HepG2 (cell line): ENCODE data around the gene MASP2. TPM values are rescaled to one million over a fixed set of nuclear protein-coding genes. Genes with fewer than 3 reads are reported as not detected.
"Not testable (repeated sequence)": the region's sequence is repeated elsewhere in the genome, so short reads cannot be mapped to it uniquely, and the experiment has no call there.

Experiments used
- ATAC-seq: fragments of 200-7000 bp; cut with Tn5 transposase; 3 replicates; pipeline ENCODE4 v1.9.1; 2020; ENCODE audit warnings: mild to moderate bottlenecking, moderate library complexity
- BruUV-seq: library from RNA; stranded (reverse); fragments of 400-500 nt; replicated peaks from 2 replicates; lab custom pipeline; 2021; lab: Mats Ljungman, UMichigan
- CTCF ChIA-PET: fragments of 300-600 bp; formaldehyde crosslinking; extraction: SDS; loops from one replicate; lab custom pipeline; 2021; ENCODE audit warnings: low total read pairs, inconsistent platforms, low intra/inter-chr PET ratio; lab: Yijun Ruan, JAX
- POLR2A ChIA-PET: fragments of 350-600 bp; sonication (Branson Sonifier 250); formaldehyde crosslinking; loops from one replicate; lab custom pipeline; 2020; ENCODE audit warnings: antibody characterized with exemption, inconsistent platforms; lab: Yijun Ruan, JAX
- DNase-seq: peaks from one replicate; pipeline ENCODE4 v3.0.0-alpha.2; 2015; ENCODE audit warnings: low spot score
- FAIRE-seq: peaks from 3 replicates; lab custom pipeline; 2011; peaks lifted over from hg19 to GRCh38; lab: Jason Lieb, UNC
- H2AFZ ChIP-seq: one replicate; pipeline ENCODE4 v1.6.1; 2011; ENCODE audit warnings: low read length, inconsistent platforms
- H3K27ac ChIP-seq: fragments of 300-600 bp; 3 replicates; pipeline ENCODE4 v1.8.0; 2011; ENCODE audit warnings: mixed run types, mild to moderate bottlenecking, mixed read lengths, low read length, inconsistent platforms; ENCODE audit not compliant: insufficient read depth; ENCODE audit errors: extremely low read length
- H3K27me3 ChIP-seq, 2 experiments: fragments of 200-600 bp in 1 of 2; 2 replicates in 1 of 2; 3 replicates in 1 of 2; pipeline versions ENCODE4 v1.6.0 to v1.8.0; 2011; ENCODE audit warnings: low read length in 2 of 2, mild to moderate bottlenecking in 2 of 2, moderate library complexity in 2 of 2, inconsistent platforms in 1 of 2; ENCODE audit not compliant: insufficient read depth in 2 of 2, control insufficient read depth in 1 of 2
- H3K36me3 ChIP-seq, 2 experiments: fragments of 200-600 bp in 1 of 2; replicated peaks in 1 of 2; 2 replicates in 1 of 2; 3 replicates in 1 of 2; pipeline versions ENCODE4 v1.5.1 to v1.8.0; 2011; ENCODE audit warnings: low read length in 2 of 2, inconsistent platforms in 1 of 2; ENCODE audit not compliant: insufficient read depth in 2 of 2, control insufficient read depth in 1 of 2
- H3K4me1 ChIP-seq: 2 replicates; pipeline ENCODE4 v1.5.1; 2012; ENCODE audit warnings: low read length, inconsistent platforms; ENCODE audit not compliant: insufficient read depth
- H3K4me2 ChIP-seq: 2 replicates; pipeline ENCODE4 v1.6.0; 2011; ENCODE audit warnings: low read depth, low read length, inconsistent platforms
- H3K4me3 ChIP-seq, 3 experiments: fragments of 200-600 bp in 1 of 3; sonication (generic), shearing (Covaris generic) in 1 of 3; replicated peaks in 1 of 3; 2 replicates each; pipeline ENCODE4 v1.5.1; 2011 to 2016; ENCODE audit warnings: low read length in 3 of 3, inconsistent platforms in 2 of 3, low read depth in 2 of 3, mild to moderate bottlenecking in 2 of 3, control low read depth in 1 of 3, mixed read lengths in 1 of 3; ENCODE audit not compliant: insufficient read depth in 1 of 3
- H3K79me2 ChIP-seq: one replicate; pipeline ENCODE4 v1.6.1; 2011; ENCODE audit warnings: low read length, inconsistent platforms; ENCODE audit not compliant: insufficient read depth
- H3K9ac ChIP-seq: 2 replicates; pipeline ENCODE4 v1.6.0; 2011; ENCODE audit warnings: mild to moderate bottlenecking, low read depth, low read length, inconsistent platforms; ENCODE audit not compliant: insufficient read depth
- H3K9me3 ChIP-seq: 2 replicates; pipeline ENCODE4 v1.5.1; 2012; ENCODE audit warnings: mild to moderate bottlenecking, low read length
- H4K20me1 ChIP-seq: 2 replicates; pipeline ENCODE4 v1.6.0; 2011; ENCODE audit warnings: inconsistent platforms, mild to moderate bottlenecking, low read length, moderate library complexity; ENCODE audit not compliant: insufficient read depth
- FOXM1 ChIP-seq: sonication (generic); formaldehyde crosslinking; IDR thresholded peaks from 2 replicates; pipeline ENCODE4 v1.5.0; 2020; ENCODE audit warnings: missing genetic modification reagents
- MTF1 ChIP-seq: sonication (generic); formaldehyde crosslinking; IDR thresholded peaks from 2 replicates; pipeline ENCODE4 v1.5.0; 2020; ENCODE audit warnings: missing genetic modification reagents
- NFYC ChIP-seq: IDR thresholded peaks from 2 replicates; pipeline ENCODE4 v1.6.1; 2016; ENCODE audit warnings: missing genetic modification reagents, missing compliant biosample characterization
- SNAI1 ChIP-seq: sonication (generic); formaldehyde crosslinking; IDR thresholded peaks from 2 replicates; pipeline ENCODE4 v1.5.0; 2020; ENCODE audit warnings: mild to moderate bottlenecking, missing genetic modification reagents, borderline replicate concordance
- XBP1 ChIP-seq: sonication (generic); formaldehyde crosslinking; IDR thresholded peaks from 2 replicates; pipeline ENCODE4 v1.5.0; 2020; ENCODE audit warnings: missing genetic modification reagents
- ZNF10 ChIP-seq: sonication (generic); formaldehyde crosslinking; IDR thresholded peaks from 2 replicates; pipeline ENCODE4 v1.4.0; 2020; ENCODE audit warnings: mild to moderate bottlenecking, low read depth, missing genetic modification reagents, borderline replicate concordance
- ZNF569 ChIP-seq: sonication (generic); formaldehyde crosslinking; IDR thresholded peaks from 2 replicates; pipeline ENCODE4 v1.5.0; 2020; ENCODE audit warnings: mild to moderate bottlenecking, missing genetic modification reagents, moderate library complexity, borderline replicate concordance
- ZNF792 ChIP-seq: IDR thresholded peaks from 2 replicates; pipeline ENCODE4 v1.6.1; 2016
- WGBS: methylation state at CpG from one replicate; pipeline ENCODE4 v1.1.6; 2017; ENCODE audit warnings: low lambda C conversion rate; 5-methylcytosine and 5-hydroxymethylcytosine counted together
- in situ Hi-C: cut with HindIII; loops from 2 replicates; pipeline ENCODE4 v1.10.0; 2017; ENCODE audit warnings: low pct_unique_long_range_greater_than_20kb; ENCODE audit not compliant: extremely low pct_ligation_motif_present
- intact Hi-C: fragments of 100-400 bp; cut with micrococcal nuclease; formaldehyde crosslinking; loops from one replicate; pipeline ENCODE4 v1.10.0; 2022; ENCODE audit not compliant: unreplicated experiment
- polyA plus RNA-seq, 8 experiments: library from polyadenylated mRNA; depleted of rRNA in 3 of 8; stranded (reverse) in 7 of 8; unstranded in 1 of 8; fragments of >200 nt; fragmentation: Illumina TruSeq in 4 of 8; extraction: Trizol in 4 of 8; gene quantifications; 2 replicates each; pipeline versions ENCODE4 v1.2.1 to v1.2.3, GENCODE V29; 2011 to 2016; ENCODE audit warnings: low read depth in 4 of 8, missing spikeins in 1 of 8, mixed read lengths in 1 of 8; ENCODE audit not compliant: insufficient read depth in 1 of 8
- total RNA-seq, 5 experiments: library from RNA; depleted of rRNA; stranded (reverse); fragments of >200 nt; fragmentation: Illumina TruSeq; extraction: Trizol; gene quantifications; 2 replicates each; pipeline ENCODE4 v1.2.3, GENCODE V29; 2016; ENCODE audit warnings: low read depth in 1 of 5
- TF ChIP-seq, protein P1 (sequence below): sonication (generic); formaldehyde crosslinking; IDR thresholded peaks from 2 replicates; pipeline ENCODE4 v1.4.0; 2020; ENCODE audit warnings: mild to moderate bottlenecking, missing genetic modification reagents
- TF ChIP-seq, protein P2 (sequence below): sonication (generic); formaldehyde crosslinking; IDR thresholded peaks from 2 replicates; pipeline ENCODE4 v1.8.0; 2022; ENCODE audit warnings: missing genetic modification reagents, mild to moderate bottlenecking, moderate library complexity, borderline replicate concordance
- TF ChIP-seq, protein P3 (sequence below): conservative IDR thresholded peaks from 2 replicates; pipeline ENCODE4 v1.6.1; 2018; ENCODE audit warnings: missing genetic modification reagents

Gene MASP2
- total and polyA plus RNA-seq, 2 of the 13 experiments (the other 11 are each of a cell fraction or from before 2014, with no cell fraction given), result 7.1 to 11.8 TPM

DNA sequence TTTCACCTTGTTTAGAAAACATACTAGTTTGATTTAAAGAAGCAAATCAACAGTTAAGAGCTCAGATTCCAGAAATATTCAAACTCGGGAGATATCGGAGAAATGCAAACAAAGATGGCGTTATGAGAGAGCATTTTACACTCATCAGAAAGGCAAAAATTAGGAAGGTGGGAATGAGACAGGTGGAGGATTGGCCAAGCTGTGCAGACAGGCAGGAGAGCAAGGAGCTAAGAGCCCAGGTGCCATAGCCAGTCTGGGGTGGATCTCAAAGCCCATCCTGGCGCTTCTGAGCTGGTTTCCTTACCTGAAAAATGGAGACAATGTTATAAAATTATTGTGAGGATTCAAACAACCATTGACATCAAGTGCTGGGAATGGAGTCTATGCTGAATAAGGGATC is 54.2 kb downstream of the MASP2 start:
- CTCF ChIA-PET, result no interaction called here
- BruUV-seq, result no TSS peak
- DNase-seq (no peak), ATAC-seq (no peak), FAIRE-seq (no peak)
- POLR2A ChIA-PET, result no interaction called here
- Histone ChIP-seq H3K27ac (no peak overlapping the region), H4K20me1 (no peaks in the 10 kb centered on the region), H3K9me3 (no peaks in the 10 kb centered on the region), H3K4me1 (no peaks in the 10 kb centered on the region; the same call in 1 of the 2 replicates), H3K79me2 (no peaks in the 10 kb centered on the region), H3K4me2 (no peak overlapping the region), H3K27me3 (peaks cover 0 to 5% of the 10 kb centered on the region in 2 experiments; a peak in 1 of 5 replicates), H3K36me3 (no peaks in the 10 kb centered on the region), H3K4me3 (no peak overlapping the region), H3K9ac (no peak overlapping the region), H2AFZ (no peak overlapping the region)
- intact Hi-C loops, result no loop called here
- TF ChIP-seq ZNF569 (CRISPR knock-in tag) (no peak), SNAI1 (CRISPR knock-in tag) (no peak), ZNF792 (CRISPR knock-in tag) (no peak), ZNF10 (CRISPR knock-in tag) (no peak), MTF1 (CRISPR knock-in tag) (no peak), XBP1 (CRISPR knock-in tag) (no peak), FOXM1 (CRISPR knock-in tag) (no peak), NFYC (CRISPR knock-in tag) (no peak)
- TF ChIP-seq, protein P1, sequence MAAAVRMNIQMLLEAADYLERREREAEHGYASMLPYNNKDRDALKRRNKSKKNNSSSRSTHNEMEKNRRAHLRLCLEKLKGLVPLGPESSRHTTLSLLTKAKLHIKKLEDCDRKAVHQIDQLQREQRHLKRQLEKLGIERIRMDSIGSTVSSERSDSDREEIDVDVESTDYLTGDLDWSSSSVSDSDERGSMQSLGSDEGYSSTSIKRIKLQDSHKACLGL (CRISPR knock-in tag), result no peak
- TF ChIP-seq, protein P2, sequence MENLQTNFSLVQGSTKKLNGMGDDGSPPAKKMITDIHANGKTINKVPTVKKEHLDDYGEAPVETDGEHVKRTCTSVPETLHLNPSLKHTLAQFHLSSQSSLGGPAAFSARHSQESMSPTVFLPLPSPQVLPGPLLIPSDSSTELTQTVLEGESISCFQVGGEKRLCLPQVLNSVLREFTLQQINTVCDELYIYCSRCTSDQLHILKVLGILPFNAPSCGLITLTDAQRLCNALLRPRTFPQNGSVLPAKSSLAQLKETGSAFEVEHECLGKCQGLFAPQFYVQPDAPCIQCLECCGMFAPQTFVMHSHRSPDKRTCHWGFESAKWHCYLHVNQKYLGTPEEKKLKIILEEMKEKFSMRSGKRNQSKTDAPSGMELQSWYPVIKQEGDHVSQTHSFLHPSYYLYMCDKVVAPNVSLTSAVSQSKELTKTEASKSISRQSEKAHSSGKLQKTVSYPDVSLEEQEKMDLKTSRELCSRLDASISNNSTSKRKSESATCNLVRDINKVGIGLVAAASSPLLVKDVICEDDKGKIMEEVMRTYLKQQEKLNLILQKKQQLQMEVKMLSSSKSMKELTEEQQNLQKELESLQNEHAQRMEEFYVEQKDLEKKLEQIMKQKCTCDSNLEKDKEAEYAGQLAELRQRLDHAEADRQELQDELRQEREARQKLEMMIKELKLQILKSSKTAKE (CRISPR knock-in tag), result no peak
- TF ChIP-seq, protein P3, sequence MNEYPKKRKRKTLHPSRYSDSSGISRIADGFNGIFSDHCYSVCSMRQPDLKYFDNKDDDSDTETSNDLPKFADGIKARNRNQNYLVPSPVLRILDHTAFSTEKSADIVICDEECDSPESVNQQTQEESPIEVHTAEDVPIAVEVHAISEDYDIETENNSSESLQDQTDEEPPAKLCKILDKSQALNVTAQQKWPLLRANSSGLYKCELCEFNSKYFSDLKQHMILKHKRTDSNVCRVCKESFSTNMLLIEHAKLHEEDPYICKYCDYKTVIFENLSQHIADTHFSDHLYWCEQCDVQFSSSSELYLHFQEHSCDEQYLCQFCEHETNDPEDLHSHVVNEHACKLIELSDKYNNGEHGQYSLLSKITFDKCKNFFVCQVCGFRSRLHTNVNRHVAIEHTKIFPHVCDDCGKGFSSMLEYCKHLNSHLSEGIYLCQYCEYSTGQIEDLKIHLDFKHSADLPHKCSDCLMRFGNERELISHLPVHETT (CRISPR knock-in tag), result no peak
- WGBS, result 35% methylated on average over 4 of the region's 4 CpGs
- in situ Hi-C loops, result no loop called here

DNA sequence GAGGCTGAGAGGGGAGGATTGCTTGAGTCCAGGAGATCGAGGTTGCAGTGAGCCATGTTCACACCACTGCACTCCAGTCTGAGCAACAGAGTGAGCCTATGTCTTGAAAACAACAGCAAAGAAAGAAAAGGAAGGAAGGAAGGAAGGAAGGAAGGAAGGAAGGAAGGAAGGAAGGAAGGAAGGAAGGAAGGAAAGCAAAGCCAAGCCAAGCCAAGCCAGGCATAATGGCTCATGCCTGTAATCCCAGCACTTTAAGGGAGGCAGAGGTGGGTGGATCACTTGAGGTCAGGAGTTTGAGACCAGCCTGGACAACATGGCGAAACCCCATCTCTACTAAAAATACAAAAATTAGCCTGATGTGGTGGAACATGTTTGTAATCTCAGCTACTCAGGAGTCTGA is 55.0 kb downstream of the MASP2 start:
- DNase-seq, H3K9me3 ChIP-seq, intact Hi-C loops, H3K79me2 ChIP-seq, H3K4me1 ChIP-seq, H3K27me3 ChIP-seq, H2AFZ ChIP-seq, H4K20me1 ChIP-seq, in situ Hi-C loops, H3K27ac ChIP-seq, POLR2A ChIA-PET, H3K9ac ChIP-seq, H3K4me3 ChIP-seq, CTCF ChIA-PET, H3K36me3 ChIP-seq, H3K4me2 ChIP-seq, ATAC-seq, BruUV-seq, FAIRE-seq: not testable (repeated sequence)
- 30% methylated on average over 2 of the region's 2 CpGs for WGBS
